Neural crest cell (in vitro differentiated cells): ENCODE measurements around the gene TGFBR2. TPM values are rescaled to one million over a fixed set of nuclear protein-coding genes. Genes with fewer than 3 reads are reported as not detected.

Source experiments
- DNase-seq: peaks from one replicate; pipeline ENCODE4 v3.0.0; 2021; ENCODE audit warnings: low read depth, mixed read lengths, low spot score
- H3K27ac Mint-ChIP-seq: one replicate; pipeline ENCODE4 v1.8.0; 2021; ENCODE audit warnings: mild to moderate bottlenecking, mixed read lengths; ENCODE audit not compliant: unreplicated experiment
- H3K27me3 Mint-ChIP-seq: 2 replicates; pipeline ENCODE4 v1.8.0; 2021; ENCODE audit warnings: low read depth, mild to moderate bottlenecking, mixed read lengths
- H3K36me3 Mint-ChIP-seq: 2 replicates; pipeline ENCODE4 v1.8.0; 2021; ENCODE audit warnings: low read depth, mild to moderate bottlenecking, mixed read lengths
- H3K4me1 Mint-ChIP-seq: 2 replicates; pipeline ENCODE4 v1.8.0; 2021; ENCODE audit warnings: mixed read lengths
- H3K4me3 Mint-ChIP-seq: one replicate; pipeline ENCODE4 v1.8.0; 2021; ENCODE audit warnings: mild to moderate bottlenecking, mixed read lengths
- H3K9me3 Mint-ChIP-seq: 2 replicates; pipeline ENCODE4 v1.8.0; 2021; ENCODE audit warnings: mixed read lengths
- total RNA-seq: library from RNA; stranded (reverse); gene quantifications from 2 replicates; pipeline ENCODE4 v1.2.1, GENCODE V29; 2021
- TF ChIP-seq, protein P1 (sequence below): fragments of 200-600 bp; sonication (generic); conservative IDR thresholded peaks from 2 replicates; pipeline ENCODE4 v1.5.0; 2021; ENCODE audit warnings: antibody characterized with exemption, mild to moderate bottlenecking

Gene TGFBR2
- total RNA-seq, 1 donor from 2014 or later, result 8.7 TPM

GRCh38 chr3:30583973-30584372 is 22.4 kb upstream of the TGFBR2 start:
- H3K4me1 Mint-ChIP-seq, result no peaks in the 10 kb centered on the region
- TF ChIP-seq, protein P1, sequence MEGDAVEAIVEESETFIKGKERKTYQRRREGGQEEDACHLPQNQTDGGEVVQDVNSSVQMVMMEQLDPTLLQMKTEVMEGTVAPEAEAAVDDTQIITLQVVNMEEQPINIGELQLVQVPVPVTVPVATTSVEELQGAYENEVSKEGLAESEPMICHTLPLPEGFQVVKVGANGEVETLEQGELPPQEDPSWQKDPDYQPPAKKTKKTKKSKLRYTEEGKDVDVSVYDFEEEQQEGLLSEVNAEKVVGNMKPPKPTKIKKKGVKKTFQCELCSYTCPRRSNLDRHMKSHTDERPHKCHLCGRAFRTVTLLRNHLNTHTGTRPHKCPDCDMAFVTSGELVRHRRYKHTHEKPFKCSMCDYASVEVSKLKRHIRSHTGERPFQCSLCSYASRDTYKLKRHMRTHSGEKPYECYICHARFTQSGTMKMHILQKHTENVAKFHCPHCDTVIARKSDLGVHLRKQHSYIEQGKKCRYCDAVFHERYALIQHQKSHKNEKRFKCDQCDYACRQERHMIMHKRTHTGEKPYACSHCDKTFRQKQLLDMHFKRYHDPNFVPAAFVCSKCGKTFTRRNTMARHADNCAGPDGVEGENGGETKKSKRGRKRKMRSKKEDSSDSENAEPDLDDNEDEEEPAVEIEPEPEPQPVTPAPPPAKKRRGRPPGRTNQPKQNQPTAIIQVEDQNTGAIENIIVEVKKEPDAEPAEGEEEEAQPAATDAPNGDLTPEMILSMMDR, result no peak
- no peaks in the 10 kb centered on the region for H3K27me3 Mint-ChIP-seq
- H3K27ac Mint-ChIP-seq, result no peak overlapping the region
- no peak overlapping the region for H3K4me3 Mint-ChIP-seq
- H3K9me3 Mint-ChIP-seq, result peaks cover 4% of the 10 kb centered on the region
- DNase-seq, result no peak
- no peaks in the 10 kb centered on the region for H3K36me3 Mint-ChIP-seq

DNA sequence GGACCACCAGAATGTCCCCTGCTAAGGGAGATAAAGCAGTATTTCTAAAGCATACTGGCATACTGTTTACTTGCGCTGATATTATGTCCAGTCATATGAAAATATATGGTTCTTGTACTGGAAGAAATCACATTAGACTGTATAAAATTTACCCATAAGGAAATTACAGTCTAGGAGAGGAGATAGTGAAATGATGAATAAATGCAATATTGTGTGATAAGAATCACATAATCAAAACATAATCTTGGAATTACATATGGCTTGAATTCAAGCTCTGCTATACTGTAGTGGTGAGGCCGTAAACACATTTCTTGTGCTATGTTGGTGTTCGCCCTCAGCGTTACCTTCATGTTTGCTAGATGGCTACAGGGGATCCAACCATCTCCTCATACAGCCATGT is 20.7 kb upstream of the TGFBR2 start:
- Mint-ChIP-seq H3K27ac (no peak overlapping the region), H3K36me3 (no peaks in the 10 kb centered on the region), H3K4me1 (no peaks in the 10 kb centered on the region), H3K27me3 (no peaks in the 10 kb centered on the region), H3K9me3 (peaks cover 7% of the 10 kb centered on the region), H3K4me3 (no peak overlapping the region)
- TF ChIP-seq, protein P1, result no peak
- no peak for DNase-seq

DNA sequence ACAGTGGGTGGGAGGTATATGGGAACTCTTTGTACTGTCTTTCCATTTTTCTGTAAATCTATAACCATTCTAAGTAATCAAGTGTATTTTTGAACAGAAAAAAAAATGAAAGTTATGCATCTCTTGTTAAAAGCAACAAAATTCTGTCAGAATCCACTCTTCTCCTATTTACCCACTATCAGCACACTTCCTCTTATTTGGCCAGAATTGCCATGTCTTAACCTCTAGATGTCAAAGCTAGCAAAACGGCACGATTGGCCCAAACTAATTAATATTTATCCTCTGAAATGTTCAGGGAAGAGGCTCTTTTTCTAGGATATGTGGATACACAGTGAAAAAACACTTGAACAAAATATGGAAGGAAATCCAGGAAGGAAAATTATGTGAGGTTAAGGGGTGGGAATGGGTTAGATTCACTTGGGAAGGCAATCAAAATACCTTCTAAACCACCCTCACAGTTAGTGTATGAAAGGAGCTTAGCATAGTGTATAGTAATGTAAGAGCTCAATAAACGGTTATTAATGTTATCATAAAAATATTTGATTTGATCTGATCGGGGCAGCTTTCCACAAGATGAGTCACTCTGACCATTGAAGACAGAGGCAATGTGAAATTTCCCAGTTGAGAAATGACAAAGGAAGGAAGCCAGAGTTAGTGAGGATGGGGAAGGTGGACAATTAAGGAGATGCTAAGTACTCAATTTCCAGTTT is 20.1 kb upstream of the TGFBR2 start:
- Mint-ChIP-seq H3K27ac (no peak overlapping the region), H3K36me3 (no peaks in the 10 kb centered on the region), H3K9me3 (peaks cover 7% of the 10 kb centered on the region), H3K4me1 (no peaks in the 10 kb centered on the region), H3K27me3 (no peaks in the 10 kb centered on the region), H3K4me3 (no peak overlapping the region)
- DNase-seq, result no peak
- TF ChIP-seq, protein P1, result no peak

DNA sequence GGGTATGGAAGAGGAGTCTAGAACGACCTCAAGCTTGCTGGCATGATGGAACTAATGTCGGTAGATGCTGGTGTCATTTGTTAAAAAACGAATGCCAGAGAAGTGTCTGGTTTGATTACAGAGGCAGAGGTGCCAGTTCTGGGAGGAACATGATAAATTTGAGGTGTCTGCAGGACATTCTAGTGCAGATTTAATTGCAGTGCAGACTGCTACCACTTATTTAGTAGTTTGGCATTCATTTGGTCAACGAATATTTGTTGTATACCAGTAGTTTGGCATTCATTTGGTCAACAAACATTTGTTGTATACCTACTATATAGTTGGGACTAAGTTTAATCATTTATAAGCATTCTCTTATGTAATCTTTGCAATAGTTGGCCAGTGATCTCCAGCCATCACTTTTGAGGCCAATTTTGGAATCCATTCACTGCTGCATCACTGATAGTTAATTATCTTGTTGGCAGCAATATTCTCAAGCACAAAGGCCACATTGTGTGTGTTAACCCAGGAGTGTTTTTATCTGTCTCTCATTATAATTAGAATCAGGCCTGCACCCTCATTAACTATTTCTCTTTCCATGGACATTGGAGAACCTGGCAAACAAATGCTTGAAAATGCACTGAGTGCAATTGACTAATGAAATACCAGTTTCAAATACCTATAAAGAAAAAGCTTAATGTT is 19.5 kb upstream of the TGFBR2 start:
- H3K4me3 Mint-ChIP-seq, result no peak overlapping the region
- H3K27ac Mint-ChIP-seq, result no peak overlapping the region
- DNase-seq, result no peak
- no peaks in the 10 kb centered on the region for H3K4me1 Mint-ChIP-seq
- H3K36me3 Mint-ChIP-seq, result no peaks in the 10 kb centered on the region
- peaks cover 7% of the 10 kb centered on the region for H3K9me3 Mint-ChIP-seq
- TF ChIP-seq, protein P1, result no peak
- H3K27me3 Mint-ChIP-seq, result no peaks in the 10 kb centered on the region

DNA sequence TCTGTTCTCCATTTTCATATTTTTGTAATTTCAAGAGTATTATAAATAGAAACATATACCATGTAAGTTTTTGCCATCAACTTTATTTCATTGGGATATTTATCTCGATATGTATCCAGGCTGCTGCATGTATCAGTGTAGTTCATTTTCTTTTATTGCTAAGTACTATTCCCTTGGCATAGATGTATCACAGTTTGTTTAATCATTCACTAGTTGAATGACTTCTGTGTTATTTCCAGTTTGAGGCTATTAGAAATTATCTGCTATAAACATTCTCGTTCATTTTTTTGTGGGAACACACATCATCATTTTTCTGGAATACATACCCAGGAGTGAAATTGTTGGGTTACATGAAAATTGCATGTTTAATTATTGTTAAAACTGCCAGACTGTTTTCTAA is 18.5 kb upstream of the TGFBR2 start:
- Mint-ChIP-seq H3K27ac (no peak overlapping the region), H3K27me3 (no peaks in the 10 kb centered on the region), H3K36me3 (peaks cover 3% of the 10 kb centered on the region), H3K9me3 (peaks cover 12% of the 10 kb centered on the region), H3K4me1 (no peaks in the 10 kb centered on the region), H3K4me3 (no peak overlapping the region)
- TF ChIP-seq, protein P1, result no peak
- DNase-seq, result no peak
